Thoracic aorta (tissue), 2 donors: ENCODE results near the gene DUS4L. TPM values are rescaled to one million over a fixed set of nuclear protein-coding genes. Genes with fewer than 3 reads are reported as not detected.
"Not testable (repeated sequence)": the region's sequence is repeated elsewhere in the genome, so short reads cannot be mapped to it uniquely, and the experiment has no call there.

ENCODE experiments used
- ATAC-seq: fragments of 150-250 bp; one replicate; pipeline ENCODE4 v1.8.0; 2017; ENCODE audit warnings: low read depth; ENCODE audit not compliant: insufficient number of reproducible peaks, low FRiP score
- DNase-seq: peaks from one replicate; pipeline ENCODE4 v3.0.0-alpha.2; 2020; ENCODE audit warnings: low spot score
- H3K27ac ChIP-seq, 2 donors: fragments of 200-600 bp; sonication (generic); 1 replicate in 1 of 2; 2 replicates in 1 of 2; pipeline ENCODE4 v1.5.1; 2016; ENCODE audit warnings: mild to moderate bottlenecking in 2 of 2, moderate library complexity in 2 of 2
- H3K27me3 ChIP-seq: fragments of 200-600 bp; sonication (generic); replicated peaks from 2 replicates; pipeline ENCODE4 v1.6.0; 2016; ENCODE audit warnings: mild to moderate bottlenecking; ENCODE audit not compliant: insufficient read depth
- H3K36me3 ChIP-seq: fragments of 200-600 bp; sonication (generic); one replicate; pipeline ENCODE4 v1.5.1; 2016
- H3K4me1 ChIP-seq, 2 donors: fragments of 200-600 bp; sonication (generic); 1 replicate in 1 of 2; 2 replicates in 1 of 2; pipeline versions ENCODE4 v1.5.1 to v1.6.0; 2016; ENCODE audit warnings: low read depth in 2 of 2, mild to moderate bottlenecking in 1 of 2; ENCODE audit not compliant: control insufficient read depth in 1 of 2
- H3K4me3 ChIP-seq: fragments of 200-600 bp; sonication (generic); 2 replicates; pipeline ENCODE4 v1.5.1; 2016; ENCODE audit warnings: mild to moderate bottlenecking
- H3K9me3 ChIP-seq: fragments of 200-600 bp; sonication (generic); 2 replicates; pipeline ENCODE4 v1.5.1; 2016
- CTCF ChIP-seq: fragments of 200-600 bp; sonication (generic); IDR thresholded peaks from one replicate; pipeline ENCODE4 v1.5.1; 2019; ENCODE audit warnings: antibody characterized with exemption
- total RNA-seq, 2 donors: library from RNA; depleted of rRNA; stranded (reverse); fragments of >200 nt; gene quantifications; one replicate each; pipeline versions ENCODE4 v1.1.0 to v1.2.3, GENCODE V29; 2016

Gene DUS4L
- total RNA-seq, 2 donors from 2014 or later: 4.7 to 10.3 TPM

- TF ChIP-seq CTCF: no peak
- no peaks in the 10 kb centered on the region for H3K9me3 ChIP-seq
- ATAC-seq: no peak
Measured at GRCh38 chr7:107530751-107531150, 33.0 kb upstream of the DUS4L start.

GRCh38 chr7:107534139-107534538 lies 29.6 kb upstream of the DUS4L start:
- ATAC-seq: no peak

More at GRCh38 chr7:107530751-107531150, 33.0 kb upstream of the DUS4L start:
- Histone ChIP-seq H3K4me3 (no peak overlapping the region), H3K27me3 (no peaks in the 10 kb centered on the region), H3K4me1 (no peaks in the 10 kb centered on the region), H3K27ac (no peak overlapping the region), H3K36me3 (no peaks in the 10 kb centered on the region)
- DNase-seq: no peak

GRCh38 chr7:107537228-107537627 lies 26.5 kb upstream of the DUS4L start:
- H3K9me3 ChIP-seq, H3K36me3 ChIP-seq, DNase-seq, ATAC-seq, H3K27me3 ChIP-seq, H3K4me1 ChIP-seq, H3K4me3 ChIP-seq, H3K27ac ChIP-seq: not testable (repeated sequence)

More at GRCh38 chr7:107534139-107534538, 29.6 kb upstream of the DUS4L start:
- Histone ChIP-seq H3K27ac (no peak overlapping the region), H3K27me3 (no peaks in the 10 kb centered on the region), H3K4me3 (no peak overlapping the region), H3K36me3 (no peaks in the 10 kb centered on the region), H3K9me3 (no peaks in the 10 kb centered on the region), H3K4me1 (no peaks in the 10 kb centered on the region)
- TF ChIP-seq CTCF: no peak
- no peak for DNase-seq

- no peak for TF ChIP-seq CTCF
- DNase-seq: no peak
- no peaks in the 10 kb centered on the region for H3K4me1 ChIP-seq
- H3K27ac ChIP-seq: no peak overlapping the region
- H3K9me3 ChIP-seq: no peaks in the 10 kb centered on the region
- H3K36me3 ChIP-seq: peaks cover 3% of the 10 kb centered on the region
- ATAC-seq: no peak
- H3K4me3 ChIP-seq: no peak overlapping the region
- H3K27me3 ChIP-seq: no peaks in the 10 kb centered on the region
Measured at GRCh38 chr7:107538001-107538400, 25.8 kb upstream of the DUS4L start.

- Histone ChIP-seq H3K36me3 (peaks cover 13% of the 10 kb centered on the region), H3K4me1 (no peaks in the 10 kb centered on the region), H3K4me3 (no peak overlapping the region), H3K27me3 (no peaks in the 10 kb centered on the region), H3K9me3 (peaks cover 7% of the 10 kb centered on the region), H3K27ac (no peak overlapping the region)
- no peak for TF ChIP-seq CTCF
- ATAC-seq: no peak
- no peak for DNase-seq
Measured at GRCh38 chr7:107543338-107543993, 20.3 kb upstream of the DUS4L start.
